Nephron (organoid): ENCODE results near the gene ITGAX.
A peak's percentile ranks its signal among the peaks of the same experiment; 100 is the strongest.

Source experiments
- H3K27ac Mint-ChIP-seq, 3 experiments: 2 replicates each; pipeline ENCODE4 v1.8.0; 2020; ENCODE audit warnings: mixed read lengths in 3 of 3, mild to moderate bottlenecking in 2 of 3, moderate library complexity in 1 of 3
- H3K27me3 Mint-ChIP-seq: 2 replicates; pipeline ENCODE4 v1.8.0; 2021; ENCODE audit warnings: low read depth, mild to moderate bottlenecking, moderate library complexity, mixed read lengths
- H3K36me3 Mint-ChIP-seq: 2 replicates; pipeline ENCODE4 v1.8.0; 2020; ENCODE audit warnings: low read depth, mixed read lengths
- H3K4me1 Mint-ChIP-seq: 2 replicates; pipeline ENCODE4 v1.8.0; 2020; ENCODE audit warnings: mixed read lengths
- H3K4me3 Mint-ChIP-seq, 3 experiments: 2 replicates each; pipeline ENCODE4 v1.8.0; 2020; ENCODE audit warnings: mild to moderate bottlenecking in 3 of 3, mixed read lengths in 3 of 3, moderate library complexity in 2 of 3
- H3K9me3 Mint-ChIP-seq: 2 replicates; pipeline ENCODE4 v1.8.0; 2020; ENCODE audit warnings: mixed read lengths
- CTCF ChIP-seq, 3 experiments: fragments of 200-600 bp; sonication (generic); IDR thresholded peaks; one replicate each; pipeline ENCODE4 v1.5.0; 2021; ENCODE audit warnings: antibody characterized with exemption in 3 of 3; ENCODE audit not compliant: unreplicated experiment in 3 of 3

The ITGAX gene

GRCh38 chr16:31327646-31328225, 27.2 kb upstream of the ITGAX start:
- TF ChIP-seq CTCF (IDR thresholded peaks at IDR 0.05; ENCODE audit: unreplicated experiment in 3 of 3) = no peak

GRCh38 chr16:31328322-31329052, 26.5 kb upstream of the ITGAX start:
- Mint-ChIP-seq H3K36me3 (peaks cover 4% of the 10 kb centered on the region), H3K27ac (no peak overlapping the region), H3K4me1 (peaks cover 5% of the 10 kb centered on the region), H3K27me3 (peaks cover 60% of the 10 kb centered on the region), H3K4me3 (no peak overlapping the region), H3K9me3 (peaks cover 11% of the 10 kb centered on the region)
- no peak for TF ChIP-seq CTCF (IDR thresholded peaks at IDR 0.05; ENCODE audit: unreplicated experiment in 3 of 3)

More at GRCh38 chr16:31327646-31328225, 27.2 kb upstream of the ITGAX start:
- peaks cover 13% of the 10 kb centered on the region for H3K9me3 Mint-ChIP-seq
- peaks cover 5% of the 10 kb centered on the region for H3K4me1 Mint-ChIP-seq
- H3K36me3 Mint-ChIP-seq = peaks cover 4% of the 10 kb centered on the region
- peaks cover 52% of the 10 kb centered on the region for H3K27me3 Mint-ChIP-seq
- no peak overlapping the region for H3K27ac Mint-ChIP-seq
- no peak overlapping the region for H3K4me3 Mint-ChIP-seq

- Mint-ChIP-seq H3K4me1 (peaks cover 5% of the 10 kb centered on the region), H3K36me3 (peaks cover 4% of the 10 kb centered on the region), H3K9me3 (peaks cover 11% of the 10 kb centered on the region), H3K27ac (no peak overlapping the region), H3K27me3 (peaks cover 72% of the 10 kb centered on the region), H3K4me3 (peak overlapping the region in 1 of 3 experiments; percentile 56)
- TF ChIP-seq CTCF (IDR thresholded peaks at IDR 0.05; ENCODE audit: unreplicated experiment in 3 of 3) = no peak
Measured at GRCh38 chr16:31329671-31330552, 25.1 kb upstream of the ITGAX start.

- H3K9me3 Mint-ChIP-seq = peaks cover 8% of the 10 kb centered on the region
- peak overlapping the region; percentile 52 to 75 (median 56) for H3K4me3 Mint-ChIP-seq
- TF ChIP-seq CTCF (IDR thresholded peaks at IDR 0.05; ENCODE audit: unreplicated experiment in 3 of 3) = no peak
- peaks cover 78% of the 10 kb centered on the region for H3K27me3 Mint-ChIP-seq
- no peak overlapping the region for H3K27ac Mint-ChIP-seq
- peaks cover 5% of the 10 kb centered on the region for H3K4me1 Mint-ChIP-seq
- peaks cover 4% of the 10 kb centered on the region for H3K36me3 Mint-ChIP-seq
Measured at GRCh38 chr16:31330553-31330890, 24.5 kb upstream of the ITGAX start.

GRCh38 chr16:31331141-31331764, 23.7 kb upstream of the ITGAX start:
- Mint-ChIP-seq H3K9me3 (peaks cover 7% of the 10 kb centered on the region), H3K27me3 (peaks cover 84% of the 10 kb centered on the region), H3K4me3 (peak overlapping the region in 1 of 3 experiments; percentile 26), H3K27ac (no peak overlapping the region), H3K36me3 (peaks cover 4% of the 10 kb centered on the region), H3K4me1 (peaks cover 5% of the 10 kb centered on the region)
- no peak for TF ChIP-seq CTCF (IDR thresholded peaks at IDR 0.05; ENCODE audit: unreplicated experiment in 3 of 3)
